ENCODE measurements around the gene GNAZ. TPM values are rescaled to one million over a fixed set of nuclear protein-coding genes. Genes with fewer than 3 reads are reported as not detected.

The GNAZ gene
- total and polyA plus RNA-seq, 2 experiments from 2014 or later, result 0.24 to 0.65 TPM

DNA sequence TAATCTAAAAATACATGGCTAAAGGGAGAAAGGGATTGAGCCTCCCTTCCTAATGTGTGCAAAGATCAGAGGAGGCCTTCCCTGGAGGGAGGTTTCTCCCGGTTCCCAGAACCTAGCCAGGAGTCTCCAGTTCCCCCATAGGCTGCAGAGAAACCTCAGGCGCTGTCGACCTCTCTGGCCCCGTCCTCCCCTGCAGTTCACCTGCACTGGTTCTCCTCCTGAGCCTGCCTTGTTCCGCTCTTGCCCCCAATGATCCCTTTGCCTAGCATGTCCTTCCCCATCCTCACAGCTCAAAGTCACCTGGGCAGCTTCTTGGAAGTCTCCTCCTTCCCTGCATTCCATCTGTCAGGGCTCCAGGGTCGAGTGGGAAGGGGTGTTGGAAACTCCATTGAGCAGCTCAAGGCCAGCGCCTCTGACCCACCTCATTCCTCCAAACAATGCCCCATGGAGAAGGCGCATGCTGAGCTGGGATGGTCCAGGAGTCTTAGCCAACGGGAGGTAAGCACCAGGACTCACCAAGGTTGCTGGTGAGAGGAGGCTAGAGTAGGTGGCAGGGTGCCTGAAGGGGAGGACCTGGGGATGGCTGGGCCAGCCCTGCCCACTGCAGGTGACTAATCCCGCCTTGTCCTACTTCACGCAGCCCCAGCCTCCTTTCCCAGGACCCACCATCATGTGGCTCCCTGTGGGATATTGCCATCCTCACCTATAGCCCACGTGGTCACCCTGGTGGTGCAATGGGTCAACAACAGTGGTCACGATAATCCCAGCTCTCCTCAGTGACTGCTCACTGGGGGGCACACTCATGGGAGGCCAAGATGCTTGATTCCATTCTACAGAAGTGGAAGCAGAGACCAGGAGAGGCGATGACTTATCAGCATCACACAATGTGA, 56.1 kb downstream of the GNAZ start:
- WGBS, 2 experiments (ENCODE audit: low coverage in 1 of 2, low lambda C conversion rate in 2 of 2, missing lambda C conversion rate in 2 of 2), result 79 to 80% methylated on average over 14 of the region's 14 CpGs
- no peaks in the 10 kb centered on the region for H4K20me1 ChIP-seq (ENCODE audit: insufficient read depth)
- H3K4me3 ChIP-seq, result no peak overlapping the region
- no peak overlapping the region for H3K27ac ChIP-seq
- no peak overlapping the region for H3K9ac ChIP-seq
- H3K9me2 ChIP-seq (ENCODE audit: insufficient read depth), result no peaks in the 10 kb centered on the region
- H3K9me3 ChIP-seq (ENCODE audit: low read depth), result no peaks in the 10 kb centered on the region
- DNase-seq, result no peak
- H2AFZ ChIP-seq, result no peak overlapping the region
- no peaks in the 10 kb centered on the region for H3K79me2 ChIP-seq (ENCODE audit: insufficient read depth)
- no peaks in the 10 kb centered on the region for H3K36me3 ChIP-seq (ENCODE audit: low read depth)
- H3K4me2 ChIP-seq (ENCODE audit: unreplicated experiment), result no peak overlapping the region
- in situ Hi-C loops (cut with MboI), result loop anchor here (5.0 kb wide), 1 partner anchor 164 kb away; no protein-coding TSS in a partner anchor
- H3K27me3 ChIP-seq (replicated peaks; ENCODE audit: insufficient read depth), result peaks cover 5% of the 10 kb centered on the region; the same call in 1 of the 2 replicates
- no peaks in the 10 kb centered on the region for H3K4me1 ChIP-seq (ENCODE audit: insufficient read depth)
- H3F3A ChIP-seq (ENCODE audit: insufficient read depth), result no peaks in the 10 kb centered on the region
- TF ChIP-seq EZH2phosphoT487 (IDR thresholded peaks at IDR 0.05; ENCODE audit: insufficient read depth, low read depth) (no peak), EZH2 (IDR thresholded peaks at IDR 0.05; ENCODE audit: insufficient read depth, poor library complexity, severe bottlenecking) (no peak)

DNA sequence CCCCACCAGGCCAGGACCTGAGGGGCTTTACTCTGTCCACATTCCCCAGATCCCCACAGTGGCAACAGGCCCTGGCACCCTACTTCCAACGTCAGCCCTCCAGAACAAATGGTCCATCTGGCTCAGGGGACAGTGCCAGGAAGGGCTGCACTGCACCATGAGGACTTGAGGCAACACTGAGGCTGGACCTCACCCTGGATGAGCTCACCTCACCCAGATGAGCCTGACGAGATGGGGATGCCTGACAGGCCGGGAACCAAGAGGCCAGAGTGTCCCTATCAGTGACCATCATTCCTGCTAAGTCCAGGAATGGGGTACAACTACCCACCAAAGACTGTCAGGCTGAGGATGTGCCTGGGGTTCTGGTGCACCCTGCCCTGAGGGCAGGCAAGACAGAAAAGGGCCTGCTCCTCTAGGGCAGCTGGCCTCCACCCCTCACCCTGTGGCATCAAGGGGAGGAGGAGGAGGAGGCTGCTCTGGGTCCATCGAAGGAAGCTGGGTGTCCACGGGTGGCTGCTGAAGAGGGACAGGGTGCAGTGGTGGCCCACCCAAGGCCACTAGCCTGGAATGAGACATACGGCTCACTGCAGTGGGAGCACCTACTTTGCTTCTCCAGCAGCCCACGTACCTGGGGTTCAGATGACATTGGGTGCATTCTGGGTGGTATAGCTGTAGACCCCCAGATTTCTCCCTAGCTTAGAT, 56.9 kb downstream of the GNAZ start:
- in situ Hi-C loops (cut with MboI), result loop anchor here (5.0 kb wide), 1 partner anchor 165 kb away; no protein-coding TSS in a partner anchor

DNA sequence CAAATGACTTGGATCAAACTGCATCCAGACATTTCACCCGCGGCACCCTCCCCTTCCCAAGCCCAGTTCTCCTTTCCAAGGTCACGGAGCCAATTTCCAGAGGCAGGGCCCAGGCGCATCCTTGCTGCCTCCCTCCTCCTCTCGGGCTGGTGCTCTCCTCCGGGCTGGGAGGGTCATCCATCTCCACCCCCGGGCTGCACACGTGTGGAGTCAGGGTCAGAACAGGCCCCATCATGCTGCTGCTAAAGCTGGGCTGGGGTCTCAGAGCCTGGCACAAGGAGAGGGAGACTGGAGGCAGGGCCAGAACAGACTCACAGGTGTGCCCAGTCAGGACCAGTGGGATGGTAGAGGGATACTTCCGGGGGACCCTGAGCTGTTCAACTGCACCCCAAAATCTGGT, 57.5 kb downstream of the GNAZ start:
- DNase-seq, result no peak
- Histone ChIP-seq H3K9ac (no peak overlapping the region), H3K4me3 (no peak overlapping the region), H3K9me2 (ENCODE audit: insufficient read depth) (no peaks in the 10 kb centered on the region), H3K36me3 (ENCODE audit: low read depth) (no peaks in the 10 kb centered on the region), H3K27ac (no peak overlapping the region), H3K4me1 (ENCODE audit: insufficient read depth) (no peaks in the 10 kb centered on the region), H2AFZ (no peak overlapping the region), H3K27me3 (replicated peaks; ENCODE audit: insufficient read depth) (peaks cover 5% of the 10 kb centered on the region; the same call in 1 of the 2 replicates), H3K9me3 (ENCODE audit: low read depth) (no peaks in the 10 kb centered on the region), H3F3A (ENCODE audit: insufficient read depth) (no peaks in the 10 kb centered on the region), H3K79me2 (ENCODE audit: insufficient read depth) (no peaks in the 10 kb centered on the region), H3K4me2 (ENCODE audit: unreplicated experiment) (no peak overlapping the region), H4K20me1 (ENCODE audit: insufficient read depth) (no peaks in the 10 kb centered on the region)
- in situ Hi-C loops (cut with MboI), result loop anchor here (5.0 kb wide), 1 partner anchor 165 kb away; no protein-coding TSS in a partner anchor
- 63% methylated on average over 9 of the region's 9 CpGs for WGBS, 2 experiments (ENCODE audit: low coverage in 1 of 2, low lambda C conversion rate in 2 of 2, missing lambda C conversion rate in 2 of 2)
- TF ChIP-seq EZH2 (IDR thresholded peaks at IDR 0.05; ENCODE audit: insufficient read depth, poor library complexity, severe bottlenecking) (no peak), EZH2phosphoT487 (IDR thresholded peaks at IDR 0.05; ENCODE audit: insufficient read depth, low read depth) (no peak)

More for the DNA sequence above, 56.9 kb downstream of the GNAZ start:
- Histone ChIP-seq H4K20me1 (ENCODE audit: insufficient read depth) (no peaks in the 10 kb centered on the region), H3K36me3 (ENCODE audit: low read depth) (no peaks in the 10 kb centered on the region), H3K4me3 (no peak overlapping the region), H3K79me2 (ENCODE audit: insufficient read depth) (no peaks in the 10 kb centered on the region), H3K27me3 (replicated peaks; ENCODE audit: insufficient read depth) (peaks cover 5% of the 10 kb centered on the region; the same call in 1 of the 2 replicates), H3F3A (ENCODE audit: insufficient read depth) (no peaks in the 10 kb centered on the region), H3K9ac (no peak overlapping the region), H3K27ac (no peak overlapping the region), H3K4me2 (ENCODE audit: unreplicated experiment) (no peak overlapping the region), H3K4me1 (ENCODE audit: insufficient read depth) (no peaks in the 10 kb centered on the region), H2AFZ (no peak overlapping the region), H3K9me2 (ENCODE audit: insufficient read depth) (no peaks in the 10 kb centered on the region), H3K9me3 (ENCODE audit: low read depth) (no peaks in the 10 kb centered on the region)
- whole genome bisulfite sequencing, 2 experiments (ENCODE audit: low coverage in 1 of 2, low lambda C conversion rate in 2 of 2, missing lambda C conversion rate in 2 of 2), result 61 to 64% methylated on average over 6 to 7 of the region's 7 CpGs
- DNase-seq, result no peak
- TF ChIP-seq EZH2 (IDR thresholded peaks at IDR 0.05; ENCODE audit: insufficient read depth, poor library complexity, severe bottlenecking) (no peak), EZH2phosphoT487 (IDR thresholded peaks at IDR 0.05; ENCODE audit: insufficient read depth, low read depth) (no peak)
